GM18519 (cell line): Measurements from ENCODE around the gene PPP3R1.
A peak's percentile ranks its signal among the peaks of the same experiment; 100 is the strongest.
"Not testable (repeated sequence)": the region's sequence is repeated elsewhere in the genome, so short reads cannot be mapped to it uniquely, and the experiment has no call there.

Experiments
- ATAC-seq: cut with Tn5 transposase; IDR thresholded peaks from one replicate; pipeline ENCODE4 v1.9.1; 2021; ENCODE audit warnings: mild to moderate bottlenecking, moderate library complexity; ENCODE audit not compliant: unreplicated experiment, low FRiP score

The PPP3R1 gene

DNA sequence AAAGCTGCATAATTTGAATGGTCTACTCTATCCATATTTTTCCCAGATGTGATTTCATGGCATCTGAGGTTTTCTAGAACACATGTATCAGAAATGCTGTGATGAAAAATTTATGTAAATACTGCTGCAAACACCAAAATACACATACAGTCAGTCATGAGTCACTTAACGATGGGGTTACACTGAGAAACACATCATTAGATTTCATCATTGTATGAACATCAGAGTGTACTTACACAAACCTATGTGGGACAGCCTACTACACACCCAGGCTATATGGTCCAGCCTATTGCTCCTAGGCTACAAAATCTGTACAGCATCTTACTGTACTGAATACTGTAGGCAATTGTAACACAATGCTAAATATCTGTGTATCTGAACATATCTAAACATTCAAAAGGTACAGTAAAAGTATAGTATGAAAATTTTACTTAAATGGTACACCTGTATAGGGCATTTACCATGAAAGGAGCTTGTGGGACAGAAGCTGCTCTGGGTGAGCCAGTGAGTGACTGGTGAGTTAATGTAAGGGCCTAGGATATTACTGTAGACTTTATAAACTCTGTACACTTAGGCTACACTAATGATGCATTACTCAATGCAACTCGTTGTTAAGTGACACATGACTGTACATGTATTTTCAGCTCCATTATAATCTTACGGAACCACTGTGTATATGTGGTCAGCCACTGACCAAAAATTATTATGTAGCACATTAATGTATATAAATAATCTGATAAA is 61.2 kb downstream of the PPP3R1 start:
- ATAC-seq, result no peak

DNA sequence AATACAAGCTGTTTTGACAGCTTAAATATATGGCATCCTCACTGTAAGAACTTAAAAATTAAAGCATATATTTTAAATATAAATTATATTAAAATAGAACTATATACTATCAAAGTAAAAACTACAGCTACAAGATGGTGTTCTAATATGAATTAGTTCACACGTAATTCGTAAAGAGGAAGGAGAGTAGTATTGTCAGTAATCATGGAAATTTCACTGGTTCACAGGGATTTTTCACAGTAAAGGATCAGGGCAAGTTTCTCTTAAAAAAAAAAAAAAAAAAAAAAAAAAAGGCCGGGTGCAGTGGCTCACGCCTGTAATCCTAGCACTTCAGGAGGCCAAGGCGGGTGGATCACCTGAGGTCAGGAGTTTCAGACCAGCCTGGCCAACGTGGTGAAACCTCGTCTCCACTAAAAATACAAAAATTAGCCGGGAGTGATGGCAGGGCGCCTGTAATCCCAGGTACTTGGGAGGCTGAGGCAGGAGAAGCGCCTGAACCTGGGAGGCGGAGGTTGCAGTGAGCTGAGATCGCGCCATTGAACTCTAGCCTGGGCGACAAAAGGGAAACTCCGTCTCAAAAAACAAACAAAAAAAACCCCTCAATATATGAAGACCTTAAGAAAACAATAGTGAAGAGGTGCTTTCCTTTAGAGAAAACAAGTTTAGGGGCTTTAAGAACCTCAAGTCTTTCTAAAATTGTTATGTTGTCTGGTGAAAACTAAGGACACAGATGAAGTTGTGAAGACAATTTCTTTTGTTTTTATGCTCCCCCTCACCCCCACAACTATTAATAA is 62.1 kb downstream of the PPP3R1 start:
- ATAC-seq, result no peak

GRCh38 chr2:68188831-68189230 is 63.5 kb downstream of the PPP3R1 start:
- no peak for ATAC-seq

GRCh38 chr2:68187329-68187728 is 65.0 kb downstream of the PPP3R1 start:
- ATAC-seq, result no peak

DNA sequence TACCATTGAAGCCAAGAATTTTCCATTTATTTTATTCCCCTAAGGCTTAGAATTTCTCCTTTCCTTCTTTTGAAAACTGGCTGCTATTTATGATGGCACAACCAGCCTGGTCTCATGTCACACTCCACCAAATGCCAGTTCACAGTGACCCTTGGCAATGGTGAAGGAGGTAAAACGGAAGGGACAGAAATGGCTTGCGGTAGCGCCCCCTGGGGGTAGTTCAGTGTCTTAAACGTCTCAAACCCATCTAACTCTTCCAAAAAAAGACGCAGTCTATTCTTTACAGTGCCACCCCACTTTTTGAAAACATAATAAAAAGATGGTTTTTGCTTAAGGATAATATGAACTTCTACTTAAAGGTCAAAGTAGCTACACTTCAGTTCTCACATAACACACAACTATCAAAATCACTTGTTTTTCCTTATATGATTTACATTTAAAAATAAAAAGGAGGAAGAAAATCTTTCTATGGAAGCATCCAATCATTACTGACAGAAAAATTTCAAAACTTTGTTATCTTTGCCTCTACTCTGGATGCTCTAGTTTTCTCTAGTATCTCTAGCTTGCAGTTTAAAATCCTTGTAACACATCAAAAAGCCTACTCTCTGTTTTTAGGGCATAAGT is 66.7 kb downstream of the PPP3R1 start:
- no peak for ATAC-seq

- ATAC-seq, result no peak
Observed at GRCh38 chr2:68182902-68183301, 69.4 kb downstream of the PPP3R1 start.

GRCh38 chr2:68178954-68179627 is 73.2 kb downstream of the PPP3R1 start:
- no peak for ATAC-seq

GRCh38 chr2:68178432-68178831 is 73.9 kb downstream of the PPP3R1 start:
- no peak for ATAC-seq

DNA sequence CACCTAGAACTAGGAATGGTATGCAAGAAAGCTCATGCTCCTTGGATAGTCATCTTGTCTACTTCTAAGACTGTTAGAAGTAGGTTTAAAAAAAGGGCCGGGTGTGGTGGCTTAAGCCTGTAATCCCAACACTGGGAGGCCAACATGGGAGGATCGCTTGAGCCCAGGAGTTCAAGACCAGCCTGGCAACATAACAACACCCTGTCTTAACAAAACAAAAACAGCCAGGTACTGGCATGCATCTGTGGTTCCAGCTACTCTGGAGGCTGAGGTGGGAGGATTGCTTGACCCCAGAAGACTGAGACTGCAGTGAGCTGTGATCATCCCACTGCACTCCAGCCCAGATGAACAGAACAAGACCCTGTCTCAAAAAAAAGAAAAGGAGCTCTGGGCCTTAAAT is 74.8 kb downstream of the PPP3R1 start:
- ATAC-seq, result no peak

DNA sequence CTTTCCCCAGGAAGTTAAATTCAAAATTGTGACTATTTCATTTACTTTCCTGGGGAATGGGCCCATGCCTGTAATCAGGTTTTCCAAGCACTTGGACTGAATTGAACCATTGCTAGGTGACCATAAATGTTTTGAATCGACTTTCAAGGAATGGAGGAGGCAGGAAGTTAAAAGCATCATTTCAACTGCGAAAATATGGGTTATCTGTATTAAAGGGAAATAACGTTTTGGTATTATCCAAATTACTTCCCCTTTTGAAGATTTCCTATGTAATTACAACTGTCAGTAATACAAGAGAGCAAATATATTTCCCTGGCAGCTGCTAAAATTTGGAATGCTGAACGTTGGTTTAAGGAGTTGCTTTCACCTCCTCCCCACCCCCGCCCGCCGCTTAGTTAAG is 75.7 kb downstream of the PPP3R1 start:
- no peak for ATAC-seq

DNA sequence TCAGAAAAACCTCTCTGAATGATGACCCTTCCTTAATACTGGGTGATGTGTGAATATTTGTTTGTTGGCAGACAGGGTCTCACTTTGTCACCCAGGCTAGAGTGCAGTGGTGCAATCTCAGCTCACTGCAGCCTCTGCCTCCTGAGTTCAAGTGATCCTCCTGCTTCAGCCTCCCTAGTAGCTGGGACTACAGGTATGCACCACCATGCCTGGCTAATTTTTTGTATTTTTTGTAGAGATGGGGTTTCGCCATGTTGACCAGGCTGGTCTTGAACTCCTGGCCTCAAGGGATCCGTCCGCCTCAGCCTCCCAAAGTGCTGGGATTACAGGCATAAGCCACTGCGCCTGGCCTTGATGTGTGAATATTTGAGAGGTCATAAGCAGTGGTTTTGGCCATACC is 77.1 kb downstream of the PPP3R1 start:
- not testable (repeated sequence) for ATAC-seq

DNA sequence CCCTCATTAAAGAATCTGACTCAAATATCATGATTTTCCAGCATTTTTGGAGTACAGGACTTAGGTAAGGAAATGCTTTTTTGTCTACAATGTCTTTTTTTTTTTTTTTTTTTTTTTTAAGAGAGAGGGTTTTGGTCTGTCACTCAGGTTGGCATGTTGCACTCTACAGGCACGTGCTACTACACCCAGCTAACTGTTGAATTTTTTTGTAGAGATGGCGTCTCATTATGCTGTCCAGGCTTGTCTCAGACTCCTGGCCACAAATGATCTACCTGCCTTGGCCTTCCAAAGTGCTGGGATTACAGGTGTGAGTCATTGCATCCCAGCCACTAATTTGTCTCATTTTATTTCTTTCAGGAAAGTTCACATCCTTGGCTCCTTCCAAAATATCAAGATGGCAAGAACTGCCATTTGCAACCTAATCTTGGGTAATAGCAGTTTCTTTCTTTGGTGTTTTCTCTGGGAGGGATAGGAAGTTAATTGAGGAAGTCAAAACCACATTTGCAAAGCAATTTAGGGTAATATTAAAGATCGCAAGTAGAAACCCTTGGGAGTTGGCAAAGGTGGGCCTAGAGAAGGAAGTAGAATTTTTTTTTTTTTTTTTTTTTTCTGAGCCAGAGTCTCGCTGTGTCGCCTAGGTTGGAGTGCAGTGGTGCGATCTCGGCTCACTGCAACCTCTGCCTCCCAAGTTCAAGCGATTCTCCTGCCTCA is 79.2 kb downstream of the PPP3R1 start:
- no peak for ATAC-seq

GRCh38 chr2:68172521-68172920 is 79.8 kb downstream of the PPP3R1 start:
- no peak for ATAC-seq

DNA sequence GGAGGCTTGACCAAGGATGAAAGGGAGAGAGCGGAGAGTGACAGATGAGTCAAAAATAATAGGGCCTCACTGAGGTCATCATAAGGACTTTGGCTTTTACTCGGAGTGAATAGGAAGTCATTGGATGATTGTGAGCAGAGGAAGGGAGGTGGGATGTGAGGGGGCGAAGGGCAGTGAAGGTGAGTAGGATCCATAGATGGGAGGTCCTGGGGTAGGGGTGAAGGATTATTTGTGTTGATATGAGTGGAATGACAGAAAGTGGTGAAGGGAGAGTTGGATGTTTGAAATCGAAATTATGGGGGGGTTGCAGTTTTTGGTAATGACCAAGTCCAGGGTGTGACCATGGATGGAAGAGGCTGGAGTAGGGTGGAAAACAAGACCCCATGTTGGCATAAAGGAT is 80.6 kb downstream of the PPP3R1 start:
- no peak for ATAC-seq

DNA sequence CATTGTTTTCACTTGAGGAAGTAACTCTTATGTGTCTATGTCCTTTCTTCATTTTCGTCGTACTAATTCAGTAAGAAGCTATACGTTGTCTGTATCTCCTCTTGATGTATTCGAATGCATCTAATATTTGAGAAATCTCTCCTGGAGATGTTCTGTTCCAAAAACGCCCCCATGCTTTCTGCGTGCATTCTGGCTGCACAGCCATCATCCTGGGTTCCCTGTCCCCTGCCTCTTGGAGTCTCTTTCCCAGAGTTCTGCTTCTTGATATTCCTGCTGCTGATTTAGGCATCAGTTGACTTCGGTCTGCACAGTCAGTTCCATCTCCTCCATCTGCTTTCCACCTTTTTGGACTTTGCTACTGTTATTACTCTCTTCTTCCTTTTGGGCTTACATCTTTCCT is 81.2 kb downstream of the PPP3R1 start:
- ATAC-seq, result no peak

- no peak for ATAC-seq
Observed at GRCh38 chr2:68169308-68169707, 83.0 kb downstream of the PPP3R1 start.

DNA sequence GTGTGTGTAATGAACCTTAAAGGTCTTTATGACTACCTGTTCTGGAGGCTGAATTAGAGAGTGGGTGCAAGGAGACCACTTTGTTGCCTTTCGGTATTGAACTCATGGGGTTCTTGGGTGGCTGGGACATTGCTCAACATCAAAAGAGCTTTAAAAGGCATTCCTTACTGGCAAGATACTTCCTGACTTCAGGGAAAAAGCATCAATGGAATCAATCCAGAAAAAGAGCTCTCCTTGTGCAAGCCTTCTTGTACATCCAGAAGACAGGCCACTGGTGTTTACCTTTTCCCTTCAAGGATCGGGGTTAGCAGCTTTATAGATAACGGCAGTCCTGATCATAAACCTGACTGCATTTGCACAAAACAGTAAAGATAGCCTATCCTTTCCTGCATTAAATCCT is 85.1 kb downstream of the PPP3R1 start:
- ATAC-seq, result no peak

DNA sequence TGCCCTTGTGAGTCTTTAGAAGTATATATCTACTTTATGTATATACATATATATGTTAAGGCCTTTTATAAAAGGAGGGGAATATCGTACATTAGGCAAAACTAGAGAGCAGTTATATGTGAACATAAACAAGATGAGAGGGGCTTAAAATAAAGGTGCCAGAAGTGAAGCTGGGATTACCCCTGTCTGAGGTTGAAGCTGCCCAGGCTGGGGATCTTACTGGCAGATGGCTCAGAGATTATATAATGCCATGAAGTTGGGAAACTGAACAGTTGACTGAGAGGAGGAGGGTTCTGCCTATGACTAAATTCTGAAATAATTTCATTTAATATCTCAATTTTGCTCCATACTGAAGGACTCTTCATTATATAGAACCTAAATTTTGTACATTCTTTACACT is 88.7 kb downstream of the PPP3R1 start:
- no peak for ATAC-seq

DNA sequence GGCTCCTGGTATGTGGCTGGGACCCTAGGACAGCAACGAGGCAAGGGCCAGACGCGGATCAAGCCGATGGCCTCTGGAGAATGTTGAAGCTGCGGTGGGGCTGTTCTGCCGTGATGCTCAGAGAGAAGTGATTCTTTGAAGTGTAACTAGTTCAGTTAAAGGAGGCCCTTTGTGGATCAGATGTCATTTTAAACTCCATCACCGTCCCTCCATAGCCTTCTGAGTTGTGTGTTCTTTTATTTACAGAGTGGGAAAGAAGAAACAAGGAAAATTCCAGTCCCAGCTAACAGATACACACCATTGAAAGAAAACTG is 94.2 kb downstream of the PPP3R1 start:
- ATAC-seq, result no peak

- peak; percentile 78 for ATAC-seq
Observed at GRCh38 chr2:68157402-68158133, 94.8 kb downstream of the PPP3R1 start, which contains the start of gene PNO1. PNO1 (plus strand) TSS chr2:68157888; CDS start chr2:68157935, 47 bp downstream.
